K562 (cell line): Measurements from ENCODE around the gene LSM4. TPM values are rescaled to one million over a fixed set of nuclear protein-coding genes. Genes with fewer than 3 reads are reported as not detected.
A peak's percentile ranks its signal among the peaks of the same experiment; 100 is the strongest.

Source experiments
- ARID1B ChIP-seq: fragments of 450-650 bp; IDR thresholded peaks from 2 replicates; pipeline ENCODE4 v1.6.1; 2016; ENCODE audit warnings: antibody characterized with exemption, mild to moderate bottlenecking, inconsistent platforms
- ARID3B ChIP-seq: fragments of 250-450 bp; sonication (Bioruptor Pico); IDR thresholded peaks from 2 replicates; pipeline ENCODE4 v1.4.0; 2020; ENCODE audit warnings: borderline replicate concordance
- CTCF ChIP-seq, 3 experiments: IDR thresholded peaks in 2 of 3; conservative IDR thresholded peaks in 1 of 3; 2 replicates each; pipeline ENCODE4 v1.5.1; 2011 to 2012; ENCODE audit warnings: low read length in 3 of 3, mild to moderate bottlenecking in 3 of 3, control low read depth in 2 of 3, improper control_type of control experiment in 1 of 3, inconsistent platforms in 1 of 3, low read depth in 1 of 3, mixed read lengths in 1 of 3, moderate library complexity in 1 of 3; ENCODE audit not compliant: insufficient read depth in 2 of 3
- ID3 ChIP-seq, 2 experiments: fragments of 250-450 bp in 1 of 2; fragments of 450-650 bp in 1 of 2; sonication (Bioruptor Pico) in 1 of 2; IDR thresholded peaks; 2 replicates each; pipeline versions ENCODE4 v1.6.1 to v1.8.0; 2016 to 2021; ENCODE audit warnings: mild to moderate bottlenecking in 2 of 2, moderate library complexity in 2 of 2, missing compliant biosample characterization in 1 of 2, missing genetic modification characterization in 1 of 2
- KAT2B ChIP-seq: IDR thresholded peaks from one replicate; pipeline ENCODE4 v1.6.1; 2012; ENCODE audit warnings: low read depth, mild to moderate bottlenecking, control low read depth, inconsistent platforms, low read length, moderate library complexity
- MNT ChIP-seq, 2 experiments: fragments of 450-650 bp; conservative IDR thresholded peaks; 2 replicates each; pipeline ENCODE4 v1.6.1; 2017; ENCODE audit warnings: mild to moderate bottlenecking in 2 of 2, moderate library complexity in 2 of 2
- NFE2 ChIP-seq: IDR thresholded peaks from 2 replicates; pipeline ENCODE4 v1.6.1; 2014; ENCODE audit warnings: antibody characterized with exemption, low read depth
- NFIC ChIP-seq: fragments of 450-650 bp; IDR thresholded peaks from 2 replicates; pipeline ENCODE4 v1.6.1; 2017; ENCODE audit warnings: mild to moderate bottlenecking, inconsistent platforms
- NFIX ChIP-seq: fragments of 250-450 bp; sonication (Bioruptor Pico); IDR thresholded peaks from 2 replicates; pipeline ENCODE4 v1.4.0; 2020; ENCODE audit warnings: low read depth, mild to moderate bottlenecking, moderate library complexity
- POLR3G ChIP-seq: IDR thresholded peaks from 2 replicates; pipeline ENCODE4 v1.6.1; 2011; ENCODE audit not compliant: insufficient read length, insufficient replicate concordance; ENCODE audit errors: extremely low read depth
- RBBP5 ChIP-seq: fragments of 200-600 bp; sonication (generic); IDR thresholded peaks from 2 replicates; pipeline ENCODE4 v1.6.1; 2012; ENCODE audit warnings: borderline replicate concordance, mild to moderate bottlenecking, low read length, control low read depth, inconsistent platforms; ENCODE audit not compliant: insufficient read depth, poor library complexity, severe bottlenecking
- RNF2 ChIP-seq: sonication (generic); IDR thresholded peaks from 2 replicates; pipeline ENCODE4 v1.6.1; 2016
- SMAD3 ChIP-seq: fragments of 450-650 bp; formaldehyde crosslinking; conservative IDR thresholded peaks from 2 replicates; pipeline ENCODE4 v1.4.0; 2020; ENCODE audit warnings: mild to moderate bottlenecking
- SMARCE1 ChIP-seq: fragments of 450-650 bp; IDR thresholded peaks from 2 replicates; pipeline ENCODE4 v1.7.1; 2016; ENCODE audit warnings: mild to moderate bottlenecking
- SNIP1 ChIP-seq: fragments of 450-650 bp; IDR thresholded peaks from 2 replicates; pipeline ENCODE4 v1.7.1; 2017; ENCODE audit warnings: low read depth, mild to moderate bottlenecking
- SREBF1 ChIP-seq: fragments of 150-350 bp; IDR thresholded peaks from 2 replicates; pipeline ENCODE4 v1.6.1; 2014; ENCODE audit warnings: antibody characterized with exemption, low read depth, low read length, borderline replicate concordance
- TAF1 ChIP-seq: IDR thresholded peaks from 2 replicates; pipeline ENCODE4 v1.6.1; 2011; ENCODE audit warnings: mild to moderate bottlenecking, low read length, moderate library complexity; ENCODE audit not compliant: insufficient read depth, control insufficient read depth, severe bottlenecking; ENCODE audit errors: extremely low read depth
- ZNF347 ChIP-seq: fragments of 450-650 bp; formaldehyde crosslinking; IDR thresholded peaks from 2 replicates; pipeline ENCODE4 v1.4.0; 2020; ENCODE audit warnings: low read depth, mild to moderate bottlenecking, moderate library complexity
- ZNF449 ChIP-seq: fragments of 250-450 bp; sonication (Bioruptor Pico); IDR thresholded peaks from 2 replicates; pipeline ENCODE4 v1.8.0; 2022; ENCODE audit warnings: moderate library complexity, mild to moderate bottlenecking, inconsistent platforms
- ZNF699 ChIP-seq: fragments of 250-450 bp; sonication (Bioruptor Pico); IDR thresholded peaks from 2 replicates; pipeline ENCODE4 v1.8.0; 2021; ENCODE audit warnings: mild to moderate bottlenecking, moderate library complexity; ENCODE audit not compliant: insufficient replicate concordance
- polyA plus RNA-seq, 8 experiments: library from polyadenylated mRNA; depleted of rRNA in 4 of 8; stranded (reverse) in 5 of 8; unstranded in 3 of 8; fragments of >200 nt; fragmentation: Nextera tagmentation in 2 of 8; fragmentation: Illumina TruSeq in 1 of 8; extraction: Ambion mirVana in 2 of 8; extraction: Trizol in 1 of 8; gene quantifications; 2 replicates each; pipeline versions ENCODE4 v1.2.1 to v1.2.3, GENCODE V29; 2011 to 2014; ENCODE audit warnings: inconsistent platforms in 1 of 8, missing spikeins in 1 of 8
- total RNA-seq, 7 experiments: library from RNA; depleted of rRNA in 6 of 7; stranded (reverse); fragments of >200 nt in 6 of 7; fragmentation: Illumina TruSeq in 2 of 7; extraction: Trizol in 2 of 7; gene quantifications; 2 replicates each; pipeline versions ENCODE4 v1.2.1 to v1.2.3, GENCODE V29; 2011 to 2021; ENCODE audit warnings: low replicate concordance in 1 of 7

The LSM4 gene
- total and polyA plus RNA-seq, 9 of the 15 experiments (the other 6 are each of a cell fraction or from before 2014, with no cell fraction given), result 11.9 to 763 (median 202) TPM

GRCh38 chr19:18339723-18340122 is 16.8 kb upstream of the LSM4 start (continued):
- no peak for TF ChIP-seq SREBF1
- TF ChIP-seq SMAD3, result no peak
- TF ChIP-seq POLR3G, result no peak
- no peak for TF ChIP-seq NFIX (CRISPR knock-in tag)
- TF ChIP-seq NFIC, result 0 out of 2 replicates have a peak, but pooled peaks have one; percentile 6
- no peak for TF ChIP-seq ID3 (CRISPR knock-in tag; IDR thresholded peaks at IDR 0.05)
- no peak for TF ChIP-seq ID3 (tag; IDR thresholded peaks at IDR 0.05)
- peak; percentile 41; the same call in 1 of the 2 replicates for TF ChIP-seq SMARCE1
- no peak for TF ChIP-seq ZNF699 (CRISPR knock-in tag)
- 0 out of 4 replicates have a peak, but pooled peaks of 1 of the 2 experiments have one; percentile 13 for TF ChIP-seq MNT (conservative IDR thresholded peaks at IDR 0.05)
- TF ChIP-seq TAF1, result no peak
- TF ChIP-seq ZNF347, result no peak
- TF ChIP-seq KAT2B, result no peak
- no peak for TF ChIP-seq NFE2
- no peak for TF ChIP-seq RBBP5
- TF ChIP-seq CTCF (IDR thresholded peaks at IDR 0.05 in 2 of 3, conservative IDR thresholded peaks at IDR 0.05 in 1 of 3; ENCODE audit: insufficient read depth in 2 of 3, low read depth in 1 of 3, low read length in 3 of 3), result peak; percentile 61 to 67 (median 67)
- no peak for TF ChIP-seq SNIP1
- no peak for TF ChIP-seq ARID3B (CRISPR knock-in tag)
- TF ChIP-seq ZNF449 (CRISPR knock-in tag), result no peak
- no peak for TF ChIP-seq RNF2
- TF ChIP-seq ARID1B, result 0 out of 2 replicates have a peak, but pooled peaks have one; percentile 35
